NCI-H446 treated with DMSO at 0.1 percent for 48 hours (cell line): ENCODE results near the gene USP5.
"Not testable (repeated sequence)": the region's sequence is repeated elsewhere in the genome, so short reads cannot be mapped to it uniquely, and the experiment has no call there.

Source experiments
- DNase-seq: peaks from one replicate; lab custom pipeline; 2025; lab: John Stamatoyannopoulos, UW

The USP5 gene

GRCh38 chr12:6866163-6866919, 14.4 kb downstream of the USP5 start:
- DNase-seq, result no peak

GRCh38 chr12:6866920-6867412, 15.0 kb downstream of the USP5 start:
- DNase-seq, result no peak

- DNase-seq, result peak; percentile 68
These were observed 15.7 kb downstream of the USP5 start, which contains the start of gene TPI1 for GRCh38 chr12:6867413-6868210. TSS of gene TPI1 (plus strand) at chr12:6867531. CDS start at chr12:6867567, 36 bp downstream.

- DNase-seq, result no peak
These were observed 16.5 kb downstream of the USP5 start for GRCh38 chr12:6868211-6869048.

GRCh38 chr12:6869049-6870021, 17.4 kb downstream of the USP5 start:
- peak; percentile 34 for DNase-seq

- DNase-seq, result not testable (repeated sequence)
These were observed 18.4 kb downstream of the USP5 start for GRCh38 chr12:6870304-6870703.

- no peak for DNase-seq
These were observed 19.4 kb downstream of the USP5 start for GRCh38 chr12:6871052-6871957.

- peak; percentile 38 for DNase-seq
These were observed 20.4 kb downstream of the USP5 start for GRCh38 chr12:6872073-6873048.

- peak; percentile 90 for DNase-seq
These were observed 21.4 kb downstream of the USP5 start, which contains the start of gene SPSB2 for GRCh38 chr12:6873094-6874014. TSS of gene SPSB2 (minus strand) at chr12:6873303. CDS start at chr12:6872901, 402 bp downstream.

GRCh38 chr12:6874015-6874368, 22.0 kb downstream of the USP5 start:
- DNase-seq, result not testable (repeated sequence)

- DNase-seq, result not testable (repeated sequence)
These were observed 27.9 kb downstream of the USP5 start for GRCh38 chr12:6879824-6880223.

- DNase-seq, result no peak
These were observed 31.3 kb downstream of the USP5 start for GRCh38 chr12:6883252-6883651.

- no peak for DNase-seq
These were observed 31.7 kb downstream of the USP5 start for GRCh38 chr12:6883683-6884082.

- no peak for DNase-seq
These were observed 32.6 kb downstream of the USP5 start for GRCh38 chr12:6884539-6884938.

- DNase-seq, result not testable (repeated sequence)
These were observed 34.5 kb downstream of the USP5 start for GRCh38 chr12:6886206-6886999.

GRCh38 chr12:6887460-6887859, 35.5 kb downstream of the USP5 start:
- DNase-seq, result no peak

- DNase-seq, result no peak
These were observed 36.4 kb downstream of the USP5 start for GRCh38 chr12:6888360-6888759.
